BLaER1 treated with 17β-estradiol and CSF1 and Interleukin-3, amounts not matched to agents 10 nM and 100 nM (cell line): ENCODE data around the gene SLCO1A2.

Source experiments
- H3K27ac ChIP-seq, 11 experiments: shearing (Covaris generic); formaldehyde crosslinking; 2 replicates each; pipeline ENCODE4 v1.8.1; 2022
- H3K27me3 ChIP-seq, 11 experiments: shearing (Covaris generic); formaldehyde crosslinking; 2 replicates each; pipeline ENCODE4 v1.8.1; 2022
- H3K36me3 ChIP-seq, 11 experiments: shearing (Covaris generic); formaldehyde crosslinking; 2 replicates each; pipeline ENCODE4 v1.8.1; 2022
- H3K4me1 ChIP-seq, 10 experiments: shearing (Covaris generic); formaldehyde crosslinking; 2 replicates each; pipeline ENCODE4 v1.8.1; 2022
- H3K4me2 ChIP-seq, 11 experiments: shearing (Covaris generic); formaldehyde crosslinking; 2 replicates each; pipeline ENCODE4 v1.8.1; 2022
- H3K4me3 ChIP-seq, 10 experiments: shearing (Covaris generic); formaldehyde crosslinking; 2 replicates each; pipeline ENCODE4 v1.8.1; 2022
- H3K9ac ChIP-seq, 11 experiments: shearing (Covaris generic); formaldehyde crosslinking; 2 replicates each; pipeline ENCODE4 v1.8.1; 2022
- H3K9me3 ChIP-seq, 11 experiments: shearing (Covaris generic); formaldehyde crosslinking; replicated peaks in 1 of 11; 2 replicates each; pipeline ENCODE4 v1.8.1; 2022
- H4K20me1 ChIP-seq, 11 experiments: shearing (Covaris generic); formaldehyde crosslinking; 2 replicates each; pipeline ENCODE4 v1.8.1; 2022
- Cebpa-rat ChIP-seq, 11 experiments: shearing (Covaris generic); IDR thresholded peaks; 2 replicates each; pipeline ENCODE4 v1.8.1; 2022

Gene SLCO1A2

DNA sequence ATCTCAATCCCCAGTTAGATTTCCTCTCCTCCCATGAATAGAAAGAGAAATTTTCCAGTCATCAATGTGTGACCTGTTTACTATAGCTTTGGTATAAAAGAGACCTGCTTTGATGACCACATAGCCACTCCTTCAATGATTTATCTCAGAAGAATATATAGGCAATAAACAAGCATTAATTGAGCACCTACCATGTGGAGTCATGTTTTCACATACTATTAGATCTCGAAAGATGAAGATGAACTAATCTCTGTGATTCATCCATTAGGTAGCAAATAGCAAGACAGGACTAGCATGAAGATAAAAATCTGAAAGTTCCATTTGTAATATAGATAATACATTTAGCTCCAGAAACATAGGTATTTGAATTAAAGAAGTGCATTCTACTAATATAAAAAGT lies 40.5 kb downstream of the SLCO1A2 start:
- Histone ChIP-seq H3K9ac (no peak overlapping the region), H3K4me2 (no peak overlapping the region), H3K9me3 (no peaks in the 10 kb centered on the region), H3K4me1 (no peaks in the 10 kb centered on the region), H4K20me1 (no peaks in the 10 kb centered on the region), H3K27ac (no peak overlapping the region), H3K4me3 (no peak overlapping the region), H3K27me3 (no peaks in the 10 kb centered on the region), H3K36me3 (no peaks in the 10 kb centered on the region)
- no peak for TF ChIP-seq Cebpa-rat (IDR thresholded peaks at IDR 0.05)

DNA sequence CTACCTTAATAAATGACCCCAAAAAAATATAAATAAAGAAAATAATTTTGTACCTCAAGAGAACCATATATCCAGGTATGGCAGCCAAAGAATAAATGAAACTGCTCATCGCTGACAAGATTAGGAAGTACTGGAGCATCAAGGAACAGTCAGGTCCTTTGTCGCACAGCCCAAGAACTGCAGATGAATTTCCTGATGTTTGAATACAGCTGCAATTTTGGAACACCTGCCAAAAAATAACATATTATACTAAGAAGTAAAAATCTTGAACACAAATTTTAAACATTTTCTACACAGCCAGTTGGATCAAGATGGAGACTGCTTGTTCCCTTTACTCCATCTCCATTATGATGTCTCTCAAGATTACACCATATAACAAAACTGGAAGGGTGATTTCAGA lies 42.6 kb downstream of the SLCO1A2 start:
- no peak for TF ChIP-seq Cebpa-rat (IDR thresholded peaks at IDR 0.05)
- no peaks in the 10 kb centered on the region for H3K9me3 ChIP-seq
- H3K4me2 ChIP-seq: no peak overlapping the region
- no peaks in the 10 kb centered on the region for H4K20me1 ChIP-seq
- H3K9ac ChIP-seq: no peak overlapping the region
- H3K4me1 ChIP-seq: no peaks in the 10 kb centered on the region
- no peaks in the 10 kb centered on the region for H3K27me3 ChIP-seq
- H3K4me3 ChIP-seq: no peak overlapping the region
- H3K27ac ChIP-seq: no peak overlapping the region
- no peaks in the 10 kb centered on the region for H3K36me3 ChIP-seq

DNA sequence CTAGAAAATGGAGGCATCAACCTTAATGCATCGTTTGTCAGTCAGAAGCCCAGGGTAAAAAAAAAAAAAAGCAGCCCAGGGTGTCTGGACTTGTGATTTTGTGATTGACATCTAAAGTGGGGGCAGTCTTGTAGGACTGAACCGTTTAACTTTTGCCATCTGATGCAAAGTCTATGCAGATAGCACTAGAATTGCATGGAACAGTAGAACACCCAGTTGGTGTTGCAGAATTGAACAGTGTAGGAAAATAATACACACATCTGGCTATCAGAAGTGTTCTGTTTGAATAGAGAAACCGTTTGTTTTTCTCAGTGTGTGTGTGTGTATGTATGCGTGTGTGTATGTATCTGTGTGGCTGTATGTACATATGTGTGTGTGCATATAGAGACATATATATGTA lies 45.0 kb downstream of the SLCO1A2 start:
- Histone ChIP-seq H3K9ac (no peak overlapping the region), H3K4me3 (no peak overlapping the region), H3K4me1 (no peaks in the 10 kb centered on the region), H3K4me2 (no peak overlapping the region), H3K9me3 (no peaks in the 10 kb centered on the region), H3K27ac (no peak overlapping the region), H3K36me3 (no peaks in the 10 kb centered on the region), H4K20me1 (no peaks in the 10 kb centered on the region), H3K27me3 (no peaks in the 10 kb centered on the region)
- no peak for TF ChIP-seq Cebpa-rat (IDR thresholded peaks at IDR 0.05)

DNA sequence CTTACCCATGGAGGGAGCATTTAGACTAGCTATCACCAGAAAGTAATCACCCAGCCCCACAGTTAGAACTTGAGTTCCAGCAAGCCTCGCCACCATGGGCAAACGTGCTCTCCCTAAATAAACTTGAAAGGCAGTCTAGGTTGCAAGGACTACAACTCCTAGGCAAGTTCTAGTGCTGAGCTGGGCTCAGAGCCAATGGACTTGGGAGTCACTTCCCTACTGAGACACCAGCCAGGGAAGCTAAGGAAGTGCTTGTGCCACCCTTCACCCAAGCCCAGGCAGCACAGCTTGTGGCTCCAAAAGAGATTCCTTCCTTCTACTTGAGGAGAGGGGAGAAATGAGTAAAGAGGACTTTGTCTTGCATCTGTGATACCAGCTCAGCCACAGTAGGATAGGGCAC lies 57.9 kb downstream of the SLCO1A2 start:
- Histone ChIP-seq H3K9ac (no peak overlapping the region), H3K27ac (no peak overlapping the region), H4K20me1 (no peaks in the 10 kb centered on the region), H3K9me3 (no peaks in the 10 kb centered on the region), H3K27me3 (no peaks in the 10 kb centered on the region), H3K4me2 (no peak overlapping the region), H3K4me3 (no peak overlapping the region), H3K4me1 (no peaks in the 10 kb centered on the region), H3K36me3 (no peaks in the 10 kb centered on the region)
- TF ChIP-seq Cebpa-rat (IDR thresholded peaks at IDR 0.05): no peak

DNA sequence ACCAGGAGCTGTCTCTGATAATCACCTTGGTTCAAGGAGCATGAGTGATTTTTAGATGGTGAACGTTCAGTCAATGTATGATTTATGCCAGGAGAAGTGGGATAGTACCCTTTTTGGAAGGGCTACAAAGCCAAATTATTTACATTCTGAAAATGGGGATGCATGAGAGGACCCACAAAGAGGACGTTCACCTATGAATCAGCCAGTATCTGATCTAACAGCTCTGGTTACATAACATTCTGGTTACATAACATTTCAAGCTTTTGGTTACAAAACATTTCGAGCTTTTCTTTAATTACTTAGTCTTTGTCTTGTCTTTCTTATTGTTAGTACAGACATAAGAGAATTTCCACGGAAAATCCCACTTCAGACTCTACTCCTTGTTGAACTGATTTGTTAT lies 68.8 kb downstream of the SLCO1A2 start:
- Histone ChIP-seq H3K4me2 (no peak overlapping the region), H3K36me3 (no peaks in the 10 kb centered on the region), H3K9me3 (no peaks in the 10 kb centered on the region), H3K4me3 (no peak overlapping the region), H3K27ac (no peak overlapping the region), H4K20me1 (no peaks in the 10 kb centered on the region), H3K27me3 (no peaks in the 10 kb centered on the region), H3K4me1 (no peaks in the 10 kb centered on the region), H3K9ac (no peak overlapping the region)
- no peak for TF ChIP-seq Cebpa-rat (IDR thresholded peaks at IDR 0.05)

DNA sequence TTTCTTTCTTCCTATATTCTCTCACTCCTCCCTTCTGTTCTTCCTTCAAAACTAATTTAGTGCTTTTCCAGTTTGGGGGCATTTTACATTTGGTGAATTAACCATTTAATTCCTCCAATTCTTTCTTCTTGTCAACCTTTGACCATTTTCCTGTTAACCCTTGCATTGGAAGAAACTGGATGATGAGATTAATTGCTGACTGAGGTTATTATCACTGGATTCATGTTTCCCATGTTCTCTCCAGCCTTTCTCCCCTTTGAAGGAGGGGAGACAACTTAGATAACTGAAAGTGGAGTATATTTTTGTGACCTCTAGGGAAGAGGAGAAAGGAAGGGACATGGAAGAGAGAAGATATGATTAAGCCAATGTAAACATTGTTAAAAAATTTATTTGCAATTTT lies 70.5 kb downstream of the SLCO1A2 start:
- Histone ChIP-seq H3K4me1 (no peaks in the 10 kb centered on the region), H3K4me3 (no peak overlapping the region), H3K9me3 (0 out of 22 replicates have a peak, but pooled peaks cover 0 to 6% (median 0%) of the 10 kb centered on the region in 11 experiments), H3K9ac (no peak overlapping the region), H3K27me3 (no peaks in the 10 kb centered on the region), H3K36me3 (no peaks in the 10 kb centered on the region), H4K20me1 (no peaks in the 10 kb centered on the region), H3K27ac (no peak overlapping the region), H3K4me2 (no peak overlapping the region)
- TF ChIP-seq Cebpa-rat (IDR thresholded peaks at IDR 0.05): no peak

DNA sequence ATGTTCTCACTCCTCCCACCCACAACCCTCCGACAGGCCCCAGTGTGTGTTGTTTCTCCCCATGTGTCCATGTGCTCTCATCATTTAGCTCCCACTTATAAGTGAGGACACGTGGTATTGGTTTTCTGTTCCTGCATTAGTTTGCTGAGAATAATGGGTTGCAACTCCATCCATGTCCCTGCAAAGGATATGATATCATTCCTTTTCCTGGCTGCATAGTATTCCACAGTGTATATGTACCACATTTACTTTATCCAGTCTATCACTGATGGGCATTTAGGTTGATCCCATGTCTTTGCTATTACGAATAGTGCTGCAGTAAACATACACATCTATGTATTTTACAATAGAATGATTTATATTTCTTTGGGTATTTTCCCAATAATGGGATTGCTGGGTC lies 77.5 kb downstream of the SLCO1A2 start:
- no peaks in the 10 kb centered on the region for H3K36me3 ChIP-seq
- H3K9me3 ChIP-seq: peaks cover 0 to 13% (median 0%) of the 10 kb centered on the region in 11 experiments; a peak in 4 of 22 replicates
- H3K4me1 ChIP-seq: no peaks in the 10 kb centered on the region
- H4K20me1 ChIP-seq: no peaks in the 10 kb centered on the region
- no peak overlapping the region for H3K4me2 ChIP-seq
- TF ChIP-seq Cebpa-rat (IDR thresholded peaks at IDR 0.05): no peak
- H3K4me3 ChIP-seq: no peak overlapping the region
- no peak overlapping the region for H3K27ac ChIP-seq
- no peaks in the 10 kb centered on the region for H3K27me3 ChIP-seq
- no peak overlapping the region for H3K9ac ChIP-seq

DNA sequence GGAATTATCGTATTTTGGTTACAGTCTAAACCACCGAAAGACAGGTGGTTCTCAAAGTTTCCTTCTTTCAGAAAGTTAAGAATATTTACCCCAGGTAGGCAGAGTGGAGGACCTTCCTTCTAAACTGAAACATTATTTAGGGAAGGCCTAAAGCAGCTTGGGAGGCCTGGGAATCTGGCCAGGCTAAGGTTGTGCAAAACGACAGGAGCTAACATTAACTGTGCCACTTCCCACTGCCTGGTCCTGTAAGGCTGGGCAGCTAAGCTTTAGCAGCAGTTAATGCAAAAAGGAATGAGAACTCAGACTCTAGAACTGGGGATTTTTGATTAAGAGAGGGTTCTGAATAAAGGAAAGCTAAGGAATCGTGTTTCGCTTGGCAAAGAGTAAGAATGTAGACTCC lies 82.6 kb downstream of the SLCO1A2 start:
- Histone ChIP-seq H3K4me3 (no peak overlapping the region), H3K27me3 (no peaks in the 10 kb centered on the region), H3K36me3 (no peaks in the 10 kb centered on the region), H3K9me3 (peaks cover 0 to 1% (median 0%) of the 10 kb centered on the region in 11 experiments; a peak in 3 of 22 replicates), H3K27ac (no peak overlapping the region), H4K20me1 (no peaks in the 10 kb centered on the region), H3K4me1 (peaks cover 0 to 5% (median 0%) of the 10 kb centered on the region in 10 experiments; a peak in 2 of 20 replicates), H3K4me2 (no peak overlapping the region), H3K9ac (no peak overlapping the region)
- no peak for TF ChIP-seq Cebpa-rat (IDR thresholded peaks at IDR 0.05)

DNA sequence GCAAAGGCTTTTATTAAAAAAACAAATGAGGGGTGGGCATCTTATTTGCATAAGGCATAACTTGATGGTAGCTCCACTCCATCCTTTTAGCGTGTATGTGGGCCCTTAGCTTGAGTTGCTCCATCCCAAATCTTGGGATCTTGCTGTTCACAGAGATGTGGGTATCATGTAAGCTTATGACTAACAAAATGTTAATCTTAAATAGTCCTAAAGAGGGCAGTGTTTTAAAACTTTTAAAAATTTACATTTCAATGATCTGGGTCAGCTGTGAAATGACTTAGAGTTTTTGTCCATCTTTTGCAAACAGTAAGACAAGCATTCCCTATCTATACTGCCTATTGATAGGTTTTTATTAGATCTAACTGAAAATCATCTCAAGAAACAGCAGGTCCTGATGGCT lies 86.0 kb downstream of the SLCO1A2 start:
- peaks cover 0 to 5% (median 0%) of the 10 kb centered on the region in 10 experiments; a peak in 2 of 20 replicates for H3K4me1 ChIP-seq
- H3K27me3 ChIP-seq: no peaks in the 10 kb centered on the region
- no peak overlapping the region for H3K27ac ChIP-seq
- no peaks in the 10 kb centered on the region for H3K9me3 ChIP-seq
- H3K9ac ChIP-seq: no peak overlapping the region
- TF ChIP-seq Cebpa-rat (IDR thresholded peaks at IDR 0.05): no peak
- H3K4me2 ChIP-seq: no peak overlapping the region
- no peaks in the 10 kb centered on the region for H4K20me1 ChIP-seq
- no peak overlapping the region for H3K4me3 ChIP-seq
- no peaks in the 10 kb centered on the region for H3K36me3 ChIP-seq

DNA sequence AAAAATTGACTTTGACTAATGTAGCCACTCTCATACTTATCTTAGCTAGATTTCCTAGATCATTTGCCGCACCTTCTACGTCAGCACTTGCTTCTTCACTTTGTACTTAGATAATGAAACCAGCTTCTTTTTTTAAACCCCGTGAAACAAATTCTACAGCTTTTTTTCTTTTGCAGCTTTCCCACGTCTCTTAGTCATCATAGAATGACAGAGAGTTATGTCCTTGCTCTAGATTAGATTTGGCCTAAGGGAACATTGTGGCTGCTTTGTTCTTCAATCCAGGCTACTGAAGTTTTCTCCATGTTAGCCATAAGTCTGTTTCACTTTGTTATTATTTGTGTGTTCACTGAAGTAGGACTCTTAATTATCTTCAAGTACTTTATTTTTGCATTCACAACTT lies 94.9 kb downstream of the SLCO1A2 start:
- Histone ChIP-seq H3K4me3 (no peak overlapping the region), H3K27ac (no peak overlapping the region), H3K4me1 (no peaks in the 10 kb centered on the region), H3K9me3 (no peaks in the 10 kb centered on the region), H3K9ac (no peak overlapping the region), H3K36me3 (no peaks in the 10 kb centered on the region), H4K20me1 (no peaks in the 10 kb centered on the region), H3K27me3 (no peaks in the 10 kb centered on the region), H3K4me2 (no peak overlapping the region)
- no peak for TF ChIP-seq Cebpa-rat (IDR thresholded peaks at IDR 0.05)

DNA sequence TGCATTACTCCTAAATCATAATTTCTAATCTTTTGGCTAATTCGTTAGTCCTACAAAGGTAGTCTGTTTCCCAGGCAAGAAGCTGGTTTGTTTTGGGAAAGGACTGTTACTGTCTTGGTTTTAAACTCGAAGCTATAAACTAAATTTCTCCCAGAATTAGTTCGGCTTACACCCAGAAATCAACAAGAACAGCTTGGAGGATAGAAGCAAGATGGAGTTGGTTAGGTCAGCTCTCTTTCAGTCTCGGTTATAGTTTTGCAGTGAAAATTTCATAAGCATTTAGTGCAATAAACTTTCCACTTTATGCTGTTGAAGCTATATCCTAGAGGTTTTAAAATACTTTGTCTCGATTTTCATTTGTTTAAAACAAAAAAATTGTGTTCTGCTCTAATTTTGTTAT lies 100.3 kb downstream of the SLCO1A2 start:
- Histone ChIP-seq H3K36me3 (no peaks in the 10 kb centered on the region), H3K9ac (no peak overlapping the region), H3K9me3 (no peaks in the 10 kb centered on the region), H3K27me3 (no peaks in the 10 kb centered on the region), H3K4me1 (no peaks in the 10 kb centered on the region), H3K4me2 (no peak overlapping the region), H3K4me3 (no peak overlapping the region), H4K20me1 (no peaks in the 10 kb centered on the region), H3K27ac (no peak overlapping the region)
- TF ChIP-seq Cebpa-rat (IDR thresholded peaks at IDR 0.05): no peak
